Hepatocyte (in vitro differentiated cells): Measurements from ENCODE around the gene MTR. TPM values are rescaled to one million over a fixed set of nuclear protein-coding genes. Genes with fewer than 3 reads are reported as not detected.
A peak's percentile ranks its signal among the peaks of the same experiment; 100 is the strongest.

ENCODE experiments used
- DNase-seq: peaks from one replicate; pipeline ENCODE4 v3.0.0-alpha.2; 2016; ENCODE audit warnings: low spot score
- H2AFZ ChIP-seq: fragments of 200-600 bp; sonication (generic); 2 replicates; pipeline ENCODE4 v1.6.0; 2016; ENCODE audit warnings: antibody characterized with exemption, mild to moderate bottlenecking
- H3K27ac ChIP-seq: fragments of 200-600 bp; sonication (generic); 2 replicates; pipeline ENCODE4 v1.5.1; 2016; ENCODE audit warnings: mild to moderate bottlenecking
- H3K27me3 ChIP-seq: fragments of 200-600 bp; sonication (generic); 2 replicates; pipeline ENCODE4 v1.6.1; 2016
- H3K36me3 ChIP-seq: fragments of 200-600 bp; sonication (generic); replicated peaks from 2 replicates; pipeline ENCODE4 v1.5.1; 2016; ENCODE audit warnings: low read depth; ENCODE audit not compliant: insufficient read depth
- H3K4me1 ChIP-seq: fragments of 200-600 bp; sonication (generic); 2 replicates; pipeline ENCODE4 v1.5.1; 2016; ENCODE audit warnings: mild to moderate bottlenecking, moderate library complexity; ENCODE audit not compliant: insufficient read depth
- H3K4me2 ChIP-seq: fragments of 200-600 bp; sonication (generic); 2 replicates; pipeline ENCODE4 v1.6.0; 2016
- H3K4me3 ChIP-seq: fragments of 200-600 bp; sonication (generic); 2 replicates; pipeline ENCODE4 v1.5.1; 2016; ENCODE audit warnings: mild to moderate bottlenecking
- H3K79me2 ChIP-seq: fragments of 200-600 bp; sonication (generic); 2 replicates; pipeline ENCODE4 v1.6.0; 2017; ENCODE audit warnings: mild to moderate bottlenecking
- H3K9me2 ChIP-seq: fragments of 200-600 bp; sonication (generic); replicated peaks from 2 replicates; pipeline ENCODE4 v1.6.0; 2017; ENCODE audit warnings: mild to moderate bottlenecking; ENCODE audit not compliant: insufficient read depth
- H3K9me3 ChIP-seq: fragments of 200-600 bp; sonication (generic); 2 replicates; pipeline ENCODE4 v1.5.1; 2016; ENCODE audit warnings: low read depth, mild to moderate bottlenecking
- H4K20me1 ChIP-seq: fragments of 200-600 bp; sonication (generic); 2 replicates; pipeline ENCODE4 v1.6.0; 2016; ENCODE audit warnings: mild to moderate bottlenecking; ENCODE audit not compliant: insufficient read depth, poor library complexity, severe bottlenecking
- EZH2 ChIP-seq: fragments of 200-600 bp; sonication (generic); IDR thresholded peaks from 2 replicates; pipeline ENCODE4 v1.6.1; 2016; ENCODE audit warnings: antibody characterized with exemption, mild to moderate bottlenecking, borderline replicate concordance
- EZH2phosphoT487 ChIP-seq: fragments of 200-600 bp; sonication (generic); IDR thresholded peaks from one replicate; pipeline ENCODE4 v1.6.1; 2018; ENCODE audit warnings: antibody characterized with exemption, mild to moderate bottlenecking, low read depth, moderate library complexity; ENCODE audit not compliant: unreplicated experiment, severe bottlenecking
- WGBS: methylation state at CpG from one replicate; pipeline ENCODE4 v1.1.6; 2016; ENCODE audit warnings: low lambda C conversion rate; ENCODE audit errors: missing lambda C conversion rate; 5-methylcytosine and 5-hydroxymethylcytosine counted together
- polyA plus RNA-seq: library from polyadenylated mRNA; unstranded; fragments of >200 nt; fragmentation: Nextera tagmentation; extraction: Ambion mirVana; gene quantifications from 2 replicates; pipeline ENCODE4 v1.2.1, GENCODE V29; 2016
- total RNA-seq: library from RNA; depleted of rRNA; stranded (reverse); fragments of >200 nt; gene quantifications from 2 replicates; pipeline ENCODE4 v1.2.3, GENCODE V29; 2014
- TF ChIP-seq, protein P1 (sequence below): fragments of 200-600 bp; sonication (generic); IDR thresholded peaks from 2 replicates; pipeline ENCODE4 v1.5.1; 2016; ENCODE audit warnings: antibody characterized with exemption, mild to moderate bottlenecking; ENCODE audit not compliant: poor library complexity

Gene MTR
- total and polyA plus RNA-seq, 2 experiments from 2014 or later = 9.6 to 23.8 TPM

GRCh38 chr1:236768601-236769000 lies 26.5 kb upstream of the MTR start:
- Histone ChIP-seq H3K36me3 (no peaks in the 10 kb centered on the region), H3K27me3 (no peaks in the 10 kb centered on the region), H3K79me2 (no peaks in the 10 kb centered on the region), H3K9me3 (no peaks in the 10 kb centered on the region), H3K9me2 (no peaks in the 10 kb centered on the region), H3K4me2 (no peak overlapping the region), H3K27ac (no peak overlapping the region), H3K4me3 (no peak overlapping the region), H2AFZ (no peak overlapping the region), H3K4me1 (no peaks in the 10 kb centered on the region), H4K20me1 (no peaks in the 10 kb centered on the region)
- no peak for DNase-seq
- TF ChIP-seq EZH2 = no peak
- TF ChIP-seq, protein P1, sequence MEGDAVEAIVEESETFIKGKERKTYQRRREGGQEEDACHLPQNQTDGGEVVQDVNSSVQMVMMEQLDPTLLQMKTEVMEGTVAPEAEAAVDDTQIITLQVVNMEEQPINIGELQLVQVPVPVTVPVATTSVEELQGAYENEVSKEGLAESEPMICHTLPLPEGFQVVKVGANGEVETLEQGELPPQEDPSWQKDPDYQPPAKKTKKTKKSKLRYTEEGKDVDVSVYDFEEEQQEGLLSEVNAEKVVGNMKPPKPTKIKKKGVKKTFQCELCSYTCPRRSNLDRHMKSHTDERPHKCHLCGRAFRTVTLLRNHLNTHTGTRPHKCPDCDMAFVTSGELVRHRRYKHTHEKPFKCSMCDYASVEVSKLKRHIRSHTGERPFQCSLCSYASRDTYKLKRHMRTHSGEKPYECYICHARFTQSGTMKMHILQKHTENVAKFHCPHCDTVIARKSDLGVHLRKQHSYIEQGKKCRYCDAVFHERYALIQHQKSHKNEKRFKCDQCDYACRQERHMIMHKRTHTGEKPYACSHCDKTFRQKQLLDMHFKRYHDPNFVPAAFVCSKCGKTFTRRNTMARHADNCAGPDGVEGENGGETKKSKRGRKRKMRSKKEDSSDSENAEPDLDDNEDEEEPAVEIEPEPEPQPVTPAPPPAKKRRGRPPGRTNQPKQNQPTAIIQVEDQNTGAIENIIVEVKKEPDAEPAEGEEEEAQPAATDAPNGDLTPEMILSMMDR = no peak
- TF ChIP-seq EZH2phosphoT487 = no peak

DNA sequence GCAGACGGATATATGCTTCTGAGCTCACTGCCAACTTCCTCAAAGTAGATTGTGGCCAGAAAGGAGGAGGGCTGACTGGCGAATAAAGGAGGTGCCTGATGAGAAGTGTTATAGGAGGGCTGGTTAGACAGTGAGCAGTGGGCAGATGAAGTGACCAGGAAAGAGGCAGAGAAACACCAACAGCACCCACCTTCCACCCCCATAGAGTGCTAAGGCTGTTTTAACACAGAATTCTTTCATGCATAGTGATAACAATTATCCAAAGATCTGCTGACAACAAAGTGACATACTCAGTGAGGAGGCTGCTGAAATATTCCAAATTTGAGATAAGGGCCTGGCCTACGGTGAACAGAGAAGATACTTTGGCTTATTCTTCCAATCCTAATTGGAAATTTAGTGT lies 21.2 kb upstream of the MTR start:
- 93% methylated on average over 3 of the region's 3 CpGs for WGBS
- Histone ChIP-seq H4K20me1 (no peaks in the 10 kb centered on the region), H3K79me2 (no peaks in the 10 kb centered on the region), H3K4me1 (no peaks in the 10 kb centered on the region), H3K4me2 (no peak overlapping the region), H3K27ac (no peak overlapping the region), H2AFZ (no peak overlapping the region), H3K9me3 (no peaks in the 10 kb centered on the region), H3K36me3 (no peaks in the 10 kb centered on the region), H3K9me2 (no peaks in the 10 kb centered on the region), H3K27me3 (no peaks in the 10 kb centered on the region), H3K4me3 (no peak overlapping the region)
- DNase-seq = no peak
- TF ChIP-seq EZH2 (no peak), EZH2phosphoT487 (no peak)
- TF ChIP-seq, protein P1 = no peak

DNA sequence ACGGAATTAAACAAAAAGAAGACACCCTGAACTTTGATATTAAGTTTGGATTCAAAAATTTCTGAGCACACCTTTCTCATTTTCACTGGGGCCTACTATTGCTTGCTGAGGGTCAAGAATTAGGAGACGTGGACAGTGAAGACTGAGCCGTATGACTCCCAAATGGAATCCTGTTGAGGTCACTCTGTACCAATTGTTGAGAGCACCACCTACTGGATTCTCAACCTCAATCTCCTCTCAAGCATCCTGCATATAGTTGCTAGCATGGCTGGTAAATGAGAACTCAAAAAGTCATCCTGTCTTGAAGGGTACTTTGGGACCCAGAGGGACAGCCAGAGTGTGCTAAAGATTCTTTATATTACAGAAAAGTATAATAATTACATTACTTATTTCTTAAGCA lies 20.2 kb upstream of the MTR start:
- no peak for TF ChIP-seq EZH2
- TF ChIP-seq, protein P1 = peak; percentile 42
- H3K4me2 ChIP-seq = no peak overlapping the region
- H3K79me2 ChIP-seq = no peaks in the 10 kb centered on the region
- WGBS = 48% methylated on average over 3 of the region's 3 CpGs
- H3K27ac ChIP-seq = no peak overlapping the region
- H3K4me1 ChIP-seq = no peaks in the 10 kb centered on the region
- H3K27me3 ChIP-seq = no peaks in the 10 kb centered on the region
- no peaks in the 10 kb centered on the region for H3K9me3 ChIP-seq
- H3K9me2 ChIP-seq = no peaks in the 10 kb centered on the region
- no peak overlapping the region for H2AFZ ChIP-seq
- no peaks in the 10 kb centered on the region for H4K20me1 ChIP-seq
- peak; percentile 34 for DNase-seq
- no peak overlapping the region for H3K4me3 ChIP-seq
- no peaks in the 10 kb centered on the region for H3K36me3 ChIP-seq

GRCh38 chr1:236779312-236779711 lies 15.8 kb upstream of the MTR start:
- Histone ChIP-seq H4K20me1 (no peaks in the 10 kb centered on the region), H3K9me3 (no peaks in the 10 kb centered on the region), H3K27me3 (no peaks in the 10 kb centered on the region), H3K9me2 (no peaks in the 10 kb centered on the region), H3K4me2 (no peak overlapping the region), H3K79me2 (no peaks in the 10 kb centered on the region), H2AFZ (no peak overlapping the region), H3K4me3 (no peak overlapping the region), H3K27ac (no peak overlapping the region), H3K36me3 (no peaks in the 10 kb centered on the region), H3K4me1 (no peaks in the 10 kb centered on the region)
- DNase-seq = no peak
- WGBS = 88% methylated on average over 2 of the region's 2 CpGs
- TF ChIP-seq, protein P1 = no peak
- no peak for TF ChIP-seq EZH2phosphoT487
- no peak for TF ChIP-seq EZH2
